Middle frontal gyrus (tissue), 1 donor: ENCODE results near the gene OR2Y1.
A peak's percentile ranks its signal among the peaks of the same experiment; 100 is the strongest.
"Not testable (repeated sequence)": the region's sequence is repeated elsewhere in the genome, so short reads cannot be mapped to it uniquely, and the experiment has no call there.

Experiments used
- DNase-seq: peaks from one replicate; pipeline ENCODE4 v3.0.0-alpha.2; 2015; ENCODE audit warnings: low spot score; ENCODE audit errors: extremely low spot score

Gene OR2Y1, protein sequence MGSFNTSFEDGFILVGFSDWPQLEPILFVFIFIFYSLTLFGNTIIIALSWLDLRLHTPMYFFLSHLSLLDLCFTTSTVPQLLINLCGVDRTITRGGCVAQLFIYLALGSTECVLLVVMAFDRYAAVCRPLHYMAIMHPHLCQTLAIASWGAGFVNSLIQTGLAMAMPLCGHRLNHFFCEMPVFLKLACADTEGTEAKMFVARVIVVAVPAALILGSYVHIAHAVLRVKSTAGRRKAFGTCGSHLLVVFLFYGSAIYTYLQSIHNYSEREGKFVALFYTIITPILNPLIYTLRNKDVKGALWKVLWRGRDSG

DNA sequence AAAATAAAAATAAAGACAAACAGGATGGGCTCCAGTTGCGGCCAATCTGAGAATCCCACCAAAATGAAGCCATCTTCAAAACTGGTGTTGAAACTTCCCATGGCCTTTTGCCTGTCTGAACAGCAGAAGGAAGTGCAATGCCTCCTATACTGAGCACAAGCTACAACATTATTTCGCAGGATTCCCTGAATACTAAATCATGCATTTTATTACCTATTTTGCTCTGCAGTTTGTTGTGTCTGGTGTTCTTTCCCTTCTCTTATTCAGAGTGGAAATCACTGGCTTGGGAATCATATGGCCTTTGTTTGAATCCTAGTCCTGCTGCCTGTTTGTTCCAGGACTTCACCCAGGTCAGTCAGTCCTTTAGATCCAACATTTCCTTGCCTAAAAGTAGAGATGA lies at the start of gene OR2Y1:
Gene OR2Y1, minus strand, starts transcription at position 101 of the 400 bp plus-strand sequence. Its CDS starts 0 bp downstream, at position 101.
- no peak for DNase-seq

DNA sequence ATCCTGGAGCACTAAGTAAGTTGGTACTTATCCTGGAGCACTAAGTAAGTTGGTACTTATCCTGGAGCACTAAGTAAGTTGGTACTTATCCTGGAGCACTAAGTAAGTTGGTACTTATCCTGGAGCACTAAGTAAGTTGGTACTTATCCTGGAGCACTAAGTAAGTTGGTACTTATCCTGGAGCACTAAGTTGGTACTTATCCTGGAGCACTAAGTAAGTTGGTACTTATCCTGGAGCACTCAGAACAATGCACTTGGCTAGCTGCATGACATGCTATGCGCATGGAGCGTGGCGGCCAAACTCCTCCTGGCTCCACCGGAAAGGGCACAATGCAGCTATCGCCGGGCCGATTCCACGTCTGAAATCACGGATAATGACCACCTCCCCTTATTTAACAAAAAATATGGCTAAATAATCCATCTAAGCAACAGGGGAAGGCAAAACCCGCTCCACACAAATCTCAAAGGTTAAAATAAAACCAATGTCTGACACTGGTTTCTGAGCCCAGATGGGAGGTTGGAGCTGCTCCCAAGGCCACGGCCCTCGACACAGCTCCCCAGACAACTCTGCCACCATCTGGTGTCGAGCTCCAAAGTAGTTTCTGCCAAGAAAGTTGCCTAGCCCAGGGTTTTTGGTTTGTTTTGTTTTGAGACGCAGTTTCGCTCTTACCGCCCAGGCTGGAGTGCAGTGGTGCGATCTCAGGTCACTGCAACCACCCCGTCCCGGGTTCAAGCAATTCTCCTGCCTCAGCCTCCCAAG lies 49.0 kb upstream of the OR2Y1 start:
- DNase-seq: not testable (repeated sequence)

DNA sequence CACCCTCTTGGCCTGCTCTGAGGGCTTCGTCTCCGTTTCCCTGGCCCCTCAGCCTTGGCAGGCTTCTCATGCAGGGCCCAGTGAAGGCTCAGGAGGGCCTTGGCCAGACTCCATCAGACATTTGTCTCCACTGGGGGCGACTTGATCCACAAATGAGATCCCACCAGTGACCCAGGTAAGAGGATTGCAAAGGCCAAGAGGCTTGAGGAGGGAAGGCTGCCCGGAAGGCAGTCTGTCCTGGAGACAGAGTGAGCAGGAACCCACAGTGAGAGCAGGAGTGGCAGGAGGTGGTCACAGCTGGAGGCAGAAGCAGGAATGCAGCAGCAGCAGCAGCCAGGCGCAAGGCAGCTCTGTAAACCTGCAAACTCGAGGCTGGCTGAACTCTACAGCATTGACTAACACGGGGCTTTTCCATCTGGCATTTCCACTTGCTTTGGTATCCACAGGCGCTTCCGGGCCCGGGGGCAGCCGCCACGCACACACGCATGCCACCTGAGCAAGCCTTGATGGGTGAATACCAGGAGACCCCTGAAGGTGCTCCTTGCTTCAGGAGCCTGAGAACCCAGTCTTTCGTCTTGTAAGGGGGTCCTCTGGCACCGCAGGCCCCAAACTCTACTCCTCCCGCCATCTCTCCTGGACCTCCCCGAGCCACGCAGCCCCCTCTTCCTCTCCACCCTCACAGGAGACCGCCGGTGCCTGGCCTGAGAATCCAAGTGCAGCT lies 48.0 kb upstream of the OR2Y1 start:
- no peak for DNase-seq

DNA sequence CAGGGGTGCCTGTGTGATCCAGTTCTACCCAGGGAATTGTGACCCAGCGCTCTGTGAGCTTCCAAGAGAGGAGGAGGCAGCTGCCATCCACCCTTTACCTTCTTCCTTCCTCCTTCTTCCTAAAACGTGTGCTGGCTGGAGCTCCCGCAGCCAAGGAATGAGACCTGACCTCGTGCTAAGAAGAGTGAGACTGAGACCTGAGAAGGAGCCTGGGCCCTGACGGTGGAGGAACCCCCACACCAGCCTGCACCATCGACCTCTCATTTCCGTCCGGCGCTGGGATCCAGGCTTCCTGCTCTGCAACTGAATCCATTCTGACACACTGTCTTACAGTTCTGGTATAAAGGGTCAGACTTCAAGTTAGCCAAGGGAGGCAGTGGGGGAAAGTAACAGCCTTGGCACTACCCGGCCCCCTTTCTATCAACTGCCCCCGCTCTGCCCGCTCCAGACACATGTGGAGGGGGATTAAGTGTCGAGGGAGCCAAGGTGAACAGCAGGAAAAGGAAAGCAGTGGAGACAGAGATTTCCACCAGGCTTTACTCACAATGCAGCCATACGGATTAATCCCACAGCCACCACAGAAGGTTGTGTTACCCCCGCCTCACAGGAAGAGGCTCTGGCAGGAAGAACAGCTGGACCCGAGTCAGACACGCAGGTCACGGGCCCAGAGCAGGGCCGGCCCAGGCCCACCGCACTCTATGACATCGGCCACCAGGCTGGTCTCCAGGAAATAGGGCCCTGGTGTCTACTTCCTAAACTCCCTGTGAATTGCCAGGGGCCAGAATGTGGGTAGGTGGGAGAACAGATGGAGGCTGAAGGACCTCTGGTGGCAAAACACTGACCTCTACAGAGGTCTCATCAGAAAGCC lies 46.9 kb upstream of the OR2Y1 start:
- DNase-seq: no peak

DNA sequence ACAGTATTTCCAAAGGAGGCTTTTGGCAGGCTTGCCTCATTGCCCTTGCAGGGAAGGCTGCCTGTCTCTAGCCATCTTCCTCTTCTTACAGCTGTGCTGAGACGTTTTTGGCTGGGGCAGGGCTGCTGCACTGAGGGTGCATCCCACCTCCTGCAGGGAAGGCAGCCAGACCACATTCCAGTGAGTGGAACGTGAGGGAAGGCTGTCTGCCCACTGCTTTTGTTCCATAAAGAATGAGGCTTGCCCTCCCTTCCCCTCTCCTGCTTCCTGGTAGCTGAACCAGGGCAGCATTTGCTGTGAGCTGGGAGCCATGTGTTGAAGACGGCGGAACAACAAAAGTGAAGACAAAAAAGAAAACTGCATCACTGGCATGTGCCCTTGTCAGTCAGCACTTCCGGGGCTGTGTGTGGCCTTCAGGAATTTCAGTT lies 46.0 kb upstream of the OR2Y1 start:
- no peak for DNase-seq

DNA sequence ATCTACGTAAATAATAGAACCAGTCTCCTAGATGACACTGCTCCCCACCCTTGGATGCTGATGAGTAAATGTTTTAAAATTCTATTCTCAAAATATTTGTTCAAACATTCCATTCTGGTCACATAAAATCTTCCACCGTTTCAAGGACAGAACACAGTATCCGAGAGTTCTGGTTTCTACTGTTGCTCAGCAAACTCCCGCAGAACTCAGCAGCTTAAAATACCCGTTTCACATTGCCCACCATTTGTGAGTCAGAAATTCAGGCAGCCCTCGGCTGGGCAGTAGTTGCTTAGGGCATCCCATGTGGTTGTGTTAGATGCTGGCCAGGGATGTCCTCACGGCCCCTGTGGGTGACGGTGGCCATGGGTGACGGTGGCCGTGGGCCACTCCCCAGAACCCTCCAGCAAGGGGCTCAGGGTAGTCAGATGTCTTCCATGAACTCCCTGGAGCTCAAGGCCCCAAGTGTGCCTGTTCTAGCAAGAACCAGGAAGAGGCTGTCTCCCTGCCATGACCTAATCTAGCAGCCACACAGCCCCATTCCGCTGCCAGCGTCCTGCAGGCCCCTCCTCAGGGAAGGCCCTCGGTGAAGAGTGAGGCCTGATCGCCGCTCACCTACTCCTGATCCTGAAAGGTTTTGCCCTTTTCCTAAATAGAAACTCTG lies 45.4 kb upstream of the OR2Y1 start:
- no peak for DNase-seq

DNA sequence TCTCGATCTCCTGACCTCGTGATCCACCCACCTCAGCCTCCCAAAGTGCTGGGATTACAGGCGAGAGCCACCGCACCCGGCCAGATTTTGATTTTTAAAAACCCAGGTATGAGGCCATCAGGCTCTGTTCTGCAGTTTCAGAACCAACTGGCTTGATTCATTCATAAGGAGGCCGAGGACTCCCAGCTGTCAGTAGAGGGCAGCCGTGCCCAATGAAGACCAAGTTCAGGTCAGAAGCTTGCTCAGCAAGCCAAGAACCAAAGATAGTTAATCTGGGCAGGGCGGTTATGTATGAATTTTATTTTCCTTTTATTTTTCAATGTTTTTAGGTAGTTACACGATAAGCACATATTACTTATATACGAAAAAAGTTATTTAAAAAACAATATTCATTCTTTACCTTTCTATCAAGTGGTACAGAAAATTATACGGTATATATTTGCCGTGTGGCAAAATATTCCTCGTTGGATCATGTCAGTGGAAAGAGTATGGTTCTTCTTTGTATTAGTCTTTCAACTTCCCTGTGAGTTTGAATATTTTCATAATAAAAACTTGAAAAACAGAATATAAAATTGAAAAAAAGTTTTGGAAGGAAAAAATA lies 44.7 kb upstream of the OR2Y1 start:
- peak; percentile 52 for DNase-seq

DNA sequence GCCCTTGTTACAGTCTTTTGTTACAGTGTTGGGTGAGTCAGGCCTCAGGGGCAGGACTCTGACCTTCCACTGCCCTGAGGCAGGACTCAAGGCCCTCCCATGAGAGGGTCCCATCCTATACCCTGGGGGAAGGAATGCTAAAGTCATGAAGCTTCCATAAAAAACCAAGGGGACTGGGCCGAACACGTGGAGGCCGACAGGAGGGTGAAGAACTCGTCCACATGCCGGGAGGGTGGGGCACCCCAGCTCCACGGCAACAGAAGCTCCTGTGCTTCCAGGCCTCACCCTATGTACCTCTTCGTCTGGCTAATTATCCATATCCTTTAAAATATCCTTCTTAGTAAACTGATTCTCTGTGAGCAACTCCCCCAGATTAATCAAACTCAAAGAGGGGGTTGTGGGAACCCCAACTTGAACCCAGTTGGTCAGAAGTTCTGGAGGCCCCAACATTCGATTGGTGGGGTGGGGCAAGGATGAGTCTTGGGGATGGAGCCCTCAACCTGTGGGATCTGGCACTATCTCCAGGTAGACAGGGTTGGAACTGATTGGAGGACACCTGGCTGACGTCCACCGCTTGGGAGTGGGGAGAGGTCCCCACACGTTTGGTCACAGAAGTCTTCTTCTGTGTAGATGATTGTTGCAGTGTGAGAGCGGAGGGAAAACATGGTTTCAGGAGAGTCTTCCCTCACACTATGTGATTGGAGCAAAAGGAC lies 43.6 kb upstream of the OR2Y1 start:
- no peak for DNase-seq

DNA sequence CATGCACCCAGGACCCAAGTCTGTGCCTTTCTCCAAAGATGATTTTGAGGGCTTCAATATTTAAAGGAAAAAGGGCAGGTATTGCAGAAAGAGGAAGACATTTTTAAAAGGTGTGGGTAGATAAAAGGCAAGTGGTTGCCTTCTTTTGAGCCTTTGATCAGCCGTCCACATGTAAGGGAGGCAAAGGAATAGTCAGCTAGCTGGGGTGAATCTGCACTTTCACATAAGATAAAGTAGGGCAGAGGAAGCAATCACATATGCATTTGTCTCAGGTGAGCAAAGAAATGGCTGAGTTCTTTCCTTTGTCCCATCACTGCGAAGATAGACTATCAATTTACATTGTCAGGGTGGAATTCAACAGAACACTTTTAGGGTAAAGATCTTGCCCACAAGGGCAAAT lies 42.9 kb upstream of the OR2Y1 start:
- no peak for DNase-seq

DNA sequence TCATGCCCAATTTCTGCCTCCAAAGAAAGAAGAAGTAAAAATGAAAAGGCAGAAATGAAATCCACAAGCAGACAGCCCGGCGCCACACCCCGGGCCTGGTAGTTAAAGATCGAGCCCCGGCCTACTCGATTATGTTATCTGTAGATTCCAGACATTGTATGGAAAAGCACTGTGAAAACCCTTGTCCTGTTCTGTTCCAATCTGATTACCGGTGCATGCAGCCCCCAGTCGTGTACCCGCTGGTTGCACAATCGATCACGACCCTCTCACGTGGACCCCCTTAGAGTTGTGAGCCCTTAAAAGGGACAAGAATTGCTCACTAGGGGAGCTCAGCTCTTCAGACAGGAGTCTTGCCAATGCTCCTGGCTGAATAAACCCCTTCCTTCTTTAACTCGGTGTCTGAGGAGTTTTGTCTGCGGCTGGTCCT lies 42.1 kb upstream of the OR2Y1 start:
- DNase-seq: not testable (repeated sequence)

DNA sequence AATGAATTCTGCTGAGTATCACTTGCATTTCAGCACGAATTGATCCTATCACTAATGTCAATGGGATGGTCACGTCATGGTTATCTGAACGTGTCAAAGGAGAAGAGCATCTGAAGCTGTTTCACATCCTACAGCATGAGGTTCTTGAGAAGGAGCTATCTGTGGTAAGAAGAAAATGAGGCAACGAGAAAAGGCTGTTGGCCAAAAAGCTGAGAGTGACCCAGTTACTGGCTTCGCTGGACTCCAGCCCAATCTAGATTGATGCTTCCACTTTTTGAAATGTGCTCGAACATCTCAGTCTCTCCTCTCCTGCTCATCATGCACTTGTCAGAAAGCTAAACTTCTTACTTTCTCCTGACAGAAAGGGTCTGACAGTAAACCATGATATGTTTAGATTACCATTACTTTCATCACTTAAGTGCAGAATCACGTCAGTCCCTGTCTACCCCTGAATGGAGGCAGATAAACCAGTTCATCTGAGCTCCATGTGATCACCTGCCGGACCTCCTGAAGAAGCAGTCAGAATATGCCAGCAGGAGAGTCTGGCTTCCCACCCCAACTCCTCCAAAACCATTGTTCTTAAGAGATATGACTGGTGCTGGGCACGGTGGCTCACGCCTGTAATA lies 40.2 kb upstream of the OR2Y1 start:
- no peak for DNase-seq

DNA sequence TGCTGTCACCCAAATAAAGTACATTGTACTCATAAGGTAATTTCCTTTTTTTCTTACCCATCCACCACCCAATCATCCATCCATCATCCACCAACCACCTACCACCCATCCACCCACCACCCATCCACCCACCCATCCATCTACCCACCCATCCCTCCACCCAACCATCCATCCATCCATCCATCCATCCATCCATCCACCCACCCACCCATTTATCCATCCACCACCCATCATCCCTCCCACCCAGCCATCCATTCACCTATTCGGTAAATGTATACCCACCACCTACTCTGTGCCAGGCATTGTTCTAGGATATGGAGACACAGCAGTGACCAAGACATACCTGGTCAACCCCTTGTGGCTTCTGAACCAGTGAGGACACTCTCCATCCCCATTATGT lies 37.6 kb upstream of the OR2Y1 start:
- no peak for DNase-seq

DNA sequence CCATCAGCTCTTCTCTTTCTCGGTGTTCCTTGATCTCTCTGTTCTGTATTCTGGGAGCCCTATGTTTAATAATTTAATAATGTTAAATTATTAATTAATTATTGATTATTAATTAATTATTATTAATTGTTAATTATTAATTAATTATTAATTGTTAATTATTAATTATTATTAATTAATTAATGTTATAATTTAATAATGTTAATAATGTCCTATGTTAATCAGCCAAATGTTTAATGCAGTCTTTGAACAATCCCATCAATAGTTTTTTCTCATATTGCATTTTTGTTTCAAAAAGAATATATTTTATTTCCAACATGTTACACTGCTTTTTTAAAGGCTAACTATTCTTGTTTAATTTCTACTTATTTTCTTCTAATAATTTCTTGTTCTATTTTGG lies 36.5 kb upstream of the OR2Y1 start:
- DNase-seq: no peak

DNA sequence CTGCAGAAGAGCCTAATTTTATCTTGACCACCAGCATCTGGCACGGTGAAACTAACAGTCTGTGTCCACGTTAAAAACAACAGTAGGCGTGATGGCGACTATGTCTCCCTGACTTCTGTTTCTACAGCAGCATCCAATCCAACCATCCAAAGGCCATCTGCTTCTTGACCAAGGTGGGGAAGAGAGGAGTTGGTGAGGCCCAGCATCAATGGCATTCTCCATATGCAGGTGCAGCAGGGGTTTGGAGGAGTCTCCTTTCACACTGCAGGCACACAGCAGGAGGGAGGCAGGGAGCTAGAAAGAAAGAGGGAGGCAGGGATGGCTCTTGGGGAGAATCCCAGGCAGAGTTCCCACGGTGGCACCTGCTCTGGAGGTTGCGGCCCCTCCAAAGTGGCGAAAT lies 35.8 kb upstream of the OR2Y1 start:
- DNase-seq: no peak

DNA sequence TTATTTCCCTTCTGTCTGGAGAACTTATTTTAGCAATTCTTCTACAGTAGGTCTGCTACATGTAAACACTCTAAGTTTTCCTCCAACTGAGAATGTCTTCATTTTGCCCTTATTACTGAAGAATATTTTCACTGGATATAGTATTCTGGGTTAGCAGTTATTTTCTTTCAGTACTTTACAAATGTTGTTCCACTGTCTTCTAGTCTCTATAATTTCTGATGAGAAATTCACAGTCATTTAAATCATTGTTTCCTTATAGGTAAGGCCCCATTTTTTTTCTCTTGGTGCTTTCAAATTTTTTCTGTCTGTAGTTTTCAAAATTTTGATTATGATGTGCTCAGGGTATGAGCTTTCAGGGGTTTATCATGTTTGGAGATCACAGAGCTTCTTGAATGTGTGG lies 32.0 kb upstream of the OR2Y1 start:
- DNase-seq: no peak

DNA sequence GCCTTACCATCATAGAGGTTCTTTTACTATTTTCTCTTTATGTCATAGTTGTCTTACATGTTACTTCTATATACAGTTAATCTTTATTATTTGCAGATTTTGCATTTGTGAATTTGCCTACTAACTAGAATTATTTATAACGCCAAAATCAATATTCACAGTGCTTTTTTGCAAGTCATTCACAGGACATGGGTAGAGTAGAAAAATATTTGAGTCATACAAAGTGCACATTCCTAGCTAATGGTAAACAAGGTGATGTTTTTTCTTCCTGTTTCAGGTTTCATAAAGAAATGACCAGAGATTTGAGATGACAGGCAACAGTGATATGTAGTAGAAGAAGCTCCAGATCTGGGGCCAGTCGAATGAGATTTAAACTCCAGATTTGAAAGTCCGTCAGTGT lies 30.0 kb upstream of the OR2Y1 start:
- no peak for DNase-seq

DNA sequence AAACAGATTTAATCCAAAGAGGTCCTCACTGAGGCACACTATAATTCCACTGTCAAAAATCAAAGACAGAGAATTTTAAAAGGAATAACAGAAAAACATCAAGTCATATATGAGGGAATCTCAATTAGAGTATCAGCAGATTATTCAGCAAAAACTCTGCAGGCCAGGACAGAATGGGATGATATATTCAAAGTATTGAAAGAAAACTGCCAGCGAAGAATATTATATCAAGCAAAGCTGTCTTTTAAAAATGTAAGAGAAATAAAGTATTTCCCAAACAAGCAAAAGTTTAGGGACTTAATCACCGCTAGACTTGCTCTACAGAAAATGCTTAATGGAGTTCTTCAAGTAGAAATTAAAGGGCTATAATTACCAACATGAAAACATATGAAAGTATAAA lies 15.7 kb upstream of the OR2Y1 start:
- DNase-seq: no peak

DNA sequence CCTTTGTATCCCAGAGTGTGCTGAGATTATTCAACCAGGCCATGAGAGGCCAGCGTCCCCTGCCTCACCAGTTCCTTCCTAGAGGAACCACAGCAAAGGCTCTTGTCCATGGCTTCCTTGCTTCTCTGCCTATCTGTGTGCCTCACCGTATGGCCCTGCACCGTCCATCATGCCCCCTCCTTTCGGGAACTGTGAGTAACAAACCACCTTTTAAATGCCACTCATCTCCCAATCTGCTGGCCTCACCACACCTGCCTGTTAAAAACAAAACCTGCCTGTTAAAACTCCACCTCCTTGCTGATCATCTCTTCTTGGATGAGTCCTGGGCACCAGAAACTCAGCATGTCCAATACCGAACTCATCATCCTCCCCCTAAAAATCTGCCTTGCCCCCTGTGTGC lies 4.4 kb upstream of the OR2Y1 start:
- no peak for DNase-seq

DNA sequence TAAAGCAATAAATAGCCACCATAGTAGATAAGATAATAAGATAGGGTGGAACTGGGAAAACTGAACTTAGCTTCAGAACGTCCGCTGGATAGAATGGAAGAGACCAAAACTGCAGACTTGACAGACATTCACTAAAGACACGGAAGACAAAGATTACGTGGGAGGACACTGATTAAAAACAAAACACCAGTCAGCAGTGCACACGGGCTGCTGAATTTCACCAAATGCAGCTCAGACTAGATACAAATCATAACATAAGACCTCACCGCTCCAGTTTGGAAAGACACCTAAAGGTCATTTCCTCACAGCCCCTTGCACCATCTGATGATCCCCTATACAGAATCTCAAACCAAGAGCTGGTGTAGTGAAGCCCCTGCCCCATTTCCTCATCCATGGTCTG lies 2.9 kb upstream of the OR2Y1 start:
- DNase-seq: no peak
